ENCODE measurements around the gene CYP26B1.
"Not testable (repeated sequence)": the region's sequence is repeated elsewhere in the genome, so short reads cannot be mapped to it uniquely, and the experiment has no call there.

GRCh38 chr2:72086871-72087633 lies 60.6 kb downstream of the CYP26B1 start:
- TF ChIP-seq CTCF (IDR thresholded peaks at IDR 0.05 in 8 of 11, conservative IDR thresholded peaks at IDR 0.05 in 3 of 11); POLR2A (IDR thresholded peaks at IDR 0.05); POLR2AphosphoS5 (IDR thresholded peaks at IDR 0.05): not testable (repeated sequence)

Measured in spleen (tissue), 7 donors.